Liver (tissue), 3 donors: ENCODE results near the gene ZNF229.

ENCODE experiments used
- ATF3 ChIP-seq: IDR thresholded peaks from 2 replicates; pipeline ENCODE4 v1.6.1; 2016; ENCODE audit warnings: antibody characterized with exemption
- CTCF ChIP-seq: fragments of 150-350 bp; IDR thresholded peaks from 2 replicates; pipeline ENCODE4 v1.5.1; 2017; ENCODE audit warnings: improper control_type of control experiment, low read depth, low read length; ENCODE audit not compliant: missing input control
- FOXA1 ChIP-seq: IDR thresholded peaks from 2 replicates; pipeline ENCODE4 v1.6.1; 2016; ENCODE audit warnings: antibody characterized with exemption
- GABPA ChIP-seq, 2 donors: IDR thresholded peaks in 1 of 2; conservative IDR thresholded peaks in 1 of 2; 2 replicates each; pipeline ENCODE4 v1.6.1; 2016; ENCODE audit warnings: antibody characterized with exemption in 2 of 2, mild to moderate bottlenecking in 1 of 2, moderate library complexity in 1 of 2
- NR2F2 ChIP-seq: IDR thresholded peaks from 2 replicates; pipeline ENCODE4 v1.6.1; 2016; ENCODE audit warnings: antibody characterized with exemption
- REST ChIP-seq: IDR thresholded peaks from 2 replicates; pipeline ENCODE4 v1.6.1; 2016; ENCODE audit warnings: antibody characterized with exemption, mild to moderate bottlenecking
- TAF1 ChIP-seq: conservative IDR thresholded peaks from 2 replicates; pipeline ENCODE4 v1.6.1; 2016; ENCODE audit warnings: antibody characterized with exemption, mild to moderate bottlenecking
- YY1 ChIP-seq: IDR thresholded peaks from 2 replicates; pipeline ENCODE4 v1.6.1; 2016; ENCODE audit warnings: antibody characterized with exemption, mild to moderate bottlenecking
- ZBTB33 ChIP-seq: IDR thresholded peaks from 2 replicates; pipeline ENCODE4 v1.6.1; 2016; ENCODE audit warnings: antibody characterized with exemption
- donor health status: healthy.
- donor health status: healthy.

GRCh38 chr19:44430956-44431355, 17.3 kb downstream of the ZNF229 start:
- TF ChIP-seq CTCF (no peak), TAF1 (no peak), REST (no peak), ZBTB33 (no peak), NR2F2 (no peak), GABPA (IDR thresholded peaks at IDR 0.05 in 1 of 2, conservative IDR thresholded peaks at IDR 0.05 in 1 of 2) (no peak), YY1 (no peak), FOXA1 (no peak), ATF3 (no peak)
